C4-2B (cell line): ENCODE measurements around the gene SMOC1.

Experiments used
- ZFX ChIP-seq: fragments of 450-650 bp; IDR thresholded peaks from 2 replicates; pipeline ENCODE4 v1.6.1; 2017
- TF ChIP-seq, protein P1 (sequence below): fragments of 450-650 bp; conservative IDR thresholded peaks from 2 replicates; pipeline ENCODE4 v1.5.1; 2017; ENCODE audit warnings: mild to moderate bottlenecking

DNA sequence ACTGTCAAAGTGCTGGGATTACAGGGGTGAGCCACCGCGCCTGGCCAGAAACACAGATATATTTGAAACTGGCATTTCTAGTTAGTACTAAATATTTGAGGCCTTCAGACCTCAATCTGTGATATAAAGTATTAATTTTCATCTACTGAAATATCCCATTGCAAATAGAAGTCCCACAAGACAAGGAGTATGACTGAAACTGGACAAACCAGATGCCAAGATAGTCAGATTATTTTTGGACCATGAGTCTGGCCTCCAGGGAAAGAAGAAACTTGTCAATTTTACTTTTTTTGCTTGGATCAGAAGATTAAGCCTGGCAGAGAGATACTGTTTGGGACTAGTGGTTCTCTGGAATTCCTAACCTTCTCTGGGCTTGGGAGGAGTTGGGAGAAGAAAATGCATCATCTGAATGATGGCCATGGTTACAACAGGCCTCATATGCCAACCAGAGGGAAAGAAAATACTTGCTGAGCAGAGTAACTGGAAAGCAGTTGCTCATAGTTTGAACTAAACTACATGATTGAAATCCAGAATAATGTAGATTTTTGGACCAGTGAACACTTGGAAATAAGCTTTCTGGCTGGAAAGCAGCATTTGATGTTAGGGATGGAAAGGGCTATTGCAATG lies 2.9 kb upstream of the SMOC1 start:
- TF ChIP-seq, protein P1, sequence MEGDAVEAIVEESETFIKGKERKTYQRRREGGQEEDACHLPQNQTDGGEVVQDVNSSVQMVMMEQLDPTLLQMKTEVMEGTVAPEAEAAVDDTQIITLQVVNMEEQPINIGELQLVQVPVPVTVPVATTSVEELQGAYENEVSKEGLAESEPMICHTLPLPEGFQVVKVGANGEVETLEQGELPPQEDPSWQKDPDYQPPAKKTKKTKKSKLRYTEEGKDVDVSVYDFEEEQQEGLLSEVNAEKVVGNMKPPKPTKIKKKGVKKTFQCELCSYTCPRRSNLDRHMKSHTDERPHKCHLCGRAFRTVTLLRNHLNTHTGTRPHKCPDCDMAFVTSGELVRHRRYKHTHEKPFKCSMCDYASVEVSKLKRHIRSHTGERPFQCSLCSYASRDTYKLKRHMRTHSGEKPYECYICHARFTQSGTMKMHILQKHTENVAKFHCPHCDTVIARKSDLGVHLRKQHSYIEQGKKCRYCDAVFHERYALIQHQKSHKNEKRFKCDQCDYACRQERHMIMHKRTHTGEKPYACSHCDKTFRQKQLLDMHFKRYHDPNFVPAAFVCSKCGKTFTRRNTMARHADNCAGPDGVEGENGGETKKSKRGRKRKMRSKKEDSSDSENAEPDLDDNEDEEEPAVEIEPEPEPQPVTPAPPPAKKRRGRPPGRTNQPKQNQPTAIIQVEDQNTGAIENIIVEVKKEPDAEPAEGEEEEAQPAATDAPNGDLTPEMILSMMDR, result no peak
- TF ChIP-seq ZFX, result no peak
